ENCODE measurements around the gene CDCP2.

Gene CDCP2

DNA sequence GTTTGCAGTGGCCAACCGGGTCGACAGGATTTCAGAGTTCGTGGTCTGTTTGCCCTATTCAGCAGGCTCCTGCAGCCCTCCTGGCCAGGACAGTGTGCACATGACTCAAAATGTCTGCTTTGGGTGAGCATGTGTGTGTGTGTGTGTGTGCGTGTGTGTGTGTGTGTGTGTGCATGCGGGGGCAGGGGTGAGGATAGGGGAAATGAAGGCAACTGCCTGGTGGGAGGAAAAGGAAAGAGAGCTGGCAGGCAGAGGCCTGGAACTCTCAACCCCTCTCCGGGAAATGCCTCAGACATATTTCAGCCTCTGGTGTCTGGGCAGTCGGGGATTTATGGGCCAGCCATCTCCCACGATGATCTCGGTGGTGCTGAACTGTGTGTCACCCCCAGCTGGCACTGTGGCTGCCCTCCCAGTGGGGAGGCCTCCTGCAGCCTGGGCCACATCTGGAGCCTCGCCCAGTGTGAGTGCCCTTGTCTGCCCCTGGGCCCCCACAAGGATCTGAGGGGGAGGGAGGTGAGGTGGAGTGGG is 15.2 kb downstream of the CDCP2 start:
- DNase-seq (ENCODE audit: low spot score) (no peak), FAIRE-seq (peak; percentile 44)

GRCh38 chr1:54136963-54137533 is 15.8 kb downstream of the CDCP2 start:
- FAIRE-seq = no peak
- no peak for DNase-seq (ENCODE audit: low spot score)

GRCh38 chr1:54136269-54136896 is 16.4 kb downstream of the CDCP2 start:
- no peak for DNase-seq (ENCODE audit: low spot score)
- no peak for FAIRE-seq

GRCh38 chr1:54135436-54136120 is 17.2 kb downstream of the CDCP2 start:
- no peak for FAIRE-seq
- no peak for DNase-seq (ENCODE audit: low spot score)

DNA sequence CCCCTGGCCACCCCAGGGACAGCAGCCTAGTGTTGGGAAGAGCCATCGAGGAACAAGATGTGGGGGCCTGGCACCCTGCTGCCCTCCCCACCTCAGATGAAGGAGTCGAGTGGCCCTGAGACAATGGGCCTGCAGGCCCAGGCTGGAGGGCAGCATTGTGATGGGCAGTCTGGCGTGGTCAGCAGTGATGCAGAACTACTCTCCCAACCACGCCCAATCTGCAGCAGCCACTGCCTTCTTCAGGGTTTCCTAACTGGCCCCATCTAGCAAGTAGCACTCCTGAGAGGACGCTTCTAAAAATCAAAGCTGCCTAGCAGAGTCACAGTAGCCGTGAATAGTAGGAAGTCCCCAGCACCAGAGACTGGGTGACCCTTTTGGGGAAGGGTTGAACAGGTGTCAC is 18.5 kb downstream of the CDCP2 start:
- DNase-seq (ENCODE audit: low spot score) (no peak), FAIRE-seq (no peak)

DNA sequence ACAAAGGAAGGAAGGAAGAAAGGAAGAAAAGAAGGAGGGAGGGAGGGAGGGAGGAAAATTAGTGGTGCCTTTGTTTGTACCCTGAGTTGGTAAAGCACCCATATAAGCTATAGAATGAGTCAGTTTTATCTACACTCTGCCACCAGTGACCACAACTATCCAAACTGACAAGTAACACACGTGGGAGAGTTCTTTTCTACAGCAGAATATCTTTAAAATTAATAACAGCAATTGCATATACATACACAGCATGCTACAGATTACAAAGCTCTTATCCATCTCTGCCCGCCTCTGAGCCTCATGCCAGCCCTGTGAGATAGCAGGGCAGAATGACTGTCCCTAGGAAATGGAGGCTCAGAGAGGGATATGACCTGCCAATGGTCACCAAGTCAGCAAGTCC is 20.3 kb downstream of the CDCP2 start:
- DNase-seq (ENCODE audit: low spot score) = no peak
- no peak for FAIRE-seq

DNA sequence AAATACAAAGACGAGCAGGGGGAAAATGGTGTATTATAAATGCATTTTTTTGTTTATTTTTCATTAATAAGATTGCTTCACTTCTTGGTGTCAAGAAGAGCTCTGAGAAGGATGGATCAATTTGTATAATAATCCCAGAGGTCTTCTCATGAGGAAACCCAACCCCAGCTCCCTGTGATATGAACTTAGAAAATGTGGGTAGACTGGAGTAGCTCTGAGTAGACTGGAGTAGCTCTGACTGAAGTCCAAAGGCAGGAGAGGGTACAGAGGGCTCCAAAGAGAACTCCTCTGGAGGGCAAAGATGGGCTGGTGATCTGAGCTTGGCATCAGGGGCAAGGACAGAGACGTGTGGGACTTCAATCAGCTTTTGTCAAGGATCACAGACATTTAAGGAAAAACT is 21.4 kb downstream of the CDCP2 start:
- DNase-seq (ENCODE audit: low spot score) (no peak), FAIRE-seq (no peak)

- FAIRE-seq (no peak), DNase-seq (ENCODE audit: low spot score) (no peak)
These were observed 22.9 kb downstream of the CDCP2 start for GRCh38 chr1:54129858-54130257.

GRCh38 chr1:54127594-54128300 is 25.1 kb downstream of the CDCP2 start:
- DNase-seq (ENCODE audit: low spot score) (no peak), FAIRE-seq (no peak)

DNA sequence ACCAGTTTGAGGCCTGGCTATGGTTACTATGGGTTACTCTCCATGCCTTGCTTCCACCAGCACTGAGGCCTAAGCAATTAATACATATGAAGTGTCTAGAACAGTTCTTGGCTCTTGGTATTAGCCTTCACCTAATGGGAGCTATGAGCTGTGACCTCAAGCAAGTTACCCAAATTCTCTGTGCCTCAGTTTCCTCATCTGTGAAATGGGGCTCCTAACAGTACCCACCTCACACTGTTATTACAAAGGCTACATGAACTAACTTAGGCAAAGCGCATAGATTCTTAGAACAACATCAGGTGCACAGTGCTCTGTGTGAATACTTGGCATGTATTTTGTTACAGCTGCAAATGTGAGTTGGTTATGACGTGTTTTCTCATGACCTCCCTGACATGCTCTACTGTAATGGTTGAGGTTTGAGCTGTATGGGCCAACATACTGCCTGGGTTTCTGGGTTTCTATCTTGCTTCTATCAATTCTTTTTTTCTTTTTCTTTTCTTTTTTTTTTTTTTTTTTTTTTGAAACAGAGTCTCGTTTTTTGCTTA is 26.5 kb downstream of the CDCP2 start:
- DNase-seq (ENCODE audit: low spot score) = no peak
- FAIRE-seq = no peak

DNA sequence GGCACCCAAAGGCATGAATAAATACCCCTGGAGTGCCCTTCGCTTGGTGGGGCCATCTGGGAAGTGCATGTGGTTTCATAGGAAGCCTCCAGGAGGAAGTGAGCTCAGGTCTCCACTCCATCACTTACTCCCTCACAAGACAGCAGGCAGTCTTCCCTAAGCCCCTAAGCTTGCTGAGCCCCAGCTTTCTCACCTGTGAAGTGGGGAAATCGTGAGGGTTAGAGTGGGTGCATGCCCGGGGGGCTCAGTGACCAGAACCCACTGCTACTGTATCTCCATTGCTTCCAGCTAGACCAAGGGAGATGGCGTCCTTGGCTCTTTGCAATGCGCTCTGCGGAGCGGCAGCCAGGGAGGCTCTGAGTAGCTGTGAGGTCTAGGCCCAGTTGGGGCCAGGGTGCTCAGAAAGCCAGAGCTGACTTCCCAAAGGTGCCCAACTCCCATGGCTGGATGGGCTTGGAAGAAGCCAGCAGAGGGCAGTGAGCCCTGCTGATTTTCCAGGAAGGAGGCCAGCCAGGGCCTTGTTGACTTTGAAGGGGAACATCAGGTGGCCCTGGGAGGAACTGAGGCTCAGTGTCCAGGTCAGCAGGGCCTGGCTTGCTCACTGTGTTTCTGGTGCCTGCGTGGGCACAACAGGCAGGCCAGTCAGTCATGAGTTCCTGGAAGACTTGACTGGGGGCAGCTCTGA is 27.3 kb downstream of the CDCP2 start:
- no peak for FAIRE-seq
- DNase-seq (ENCODE audit: low spot score) = no peak

DNA sequence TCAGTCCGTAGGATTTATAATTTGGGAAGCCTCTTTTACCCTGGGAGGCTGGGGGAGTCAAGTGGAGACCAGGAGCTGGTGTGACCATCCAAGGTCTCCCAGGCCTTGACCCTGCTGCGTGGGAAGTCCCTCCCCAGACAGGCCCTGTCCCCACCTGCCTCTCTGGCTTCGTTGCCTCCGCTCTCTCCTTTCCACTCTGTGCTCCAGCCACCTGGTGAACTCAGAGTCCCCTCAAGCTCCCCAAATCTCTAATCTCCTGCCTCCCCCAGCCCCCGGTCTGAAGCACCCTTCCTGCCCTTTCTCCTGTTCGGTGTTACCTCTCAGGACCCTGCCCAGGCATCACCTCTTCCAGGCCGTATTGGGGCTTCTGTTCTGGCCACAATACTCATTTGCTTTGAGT is 27.9 kb downstream of the CDCP2 start:
- DNase-seq (ENCODE audit: low spot score) = no peak
- FAIRE-seq = no peak

- FAIRE-seq (no peak), DNase-seq (ENCODE audit: low spot score) (no peak)
These were observed 28.3 kb downstream of the CDCP2 start for GRCh38 chr1:54124472-54124871.

DNA sequence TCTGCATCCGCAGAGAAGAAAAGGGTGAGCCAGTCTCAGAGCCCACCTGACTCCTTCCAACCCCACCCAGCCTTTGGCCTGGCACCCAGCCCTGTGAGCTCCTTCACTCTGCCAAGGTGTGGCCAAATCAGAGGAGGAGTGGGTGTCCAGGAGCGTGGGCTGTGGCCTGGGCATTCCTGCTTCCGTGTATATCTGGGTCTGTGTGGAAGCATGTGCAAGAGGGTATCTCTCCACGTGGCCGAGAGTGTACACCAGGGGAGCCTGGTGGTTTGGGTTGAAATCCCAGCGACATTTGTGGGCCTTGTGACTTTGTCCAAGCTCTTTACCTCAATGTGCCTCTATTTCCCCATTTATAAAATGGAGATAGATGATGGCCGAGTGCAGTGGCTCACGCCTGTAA is 29.8 kb downstream of the CDCP2 start:
- FAIRE-seq (no peak), DNase-seq (ENCODE audit: low spot score) (no peak)

DNA sequence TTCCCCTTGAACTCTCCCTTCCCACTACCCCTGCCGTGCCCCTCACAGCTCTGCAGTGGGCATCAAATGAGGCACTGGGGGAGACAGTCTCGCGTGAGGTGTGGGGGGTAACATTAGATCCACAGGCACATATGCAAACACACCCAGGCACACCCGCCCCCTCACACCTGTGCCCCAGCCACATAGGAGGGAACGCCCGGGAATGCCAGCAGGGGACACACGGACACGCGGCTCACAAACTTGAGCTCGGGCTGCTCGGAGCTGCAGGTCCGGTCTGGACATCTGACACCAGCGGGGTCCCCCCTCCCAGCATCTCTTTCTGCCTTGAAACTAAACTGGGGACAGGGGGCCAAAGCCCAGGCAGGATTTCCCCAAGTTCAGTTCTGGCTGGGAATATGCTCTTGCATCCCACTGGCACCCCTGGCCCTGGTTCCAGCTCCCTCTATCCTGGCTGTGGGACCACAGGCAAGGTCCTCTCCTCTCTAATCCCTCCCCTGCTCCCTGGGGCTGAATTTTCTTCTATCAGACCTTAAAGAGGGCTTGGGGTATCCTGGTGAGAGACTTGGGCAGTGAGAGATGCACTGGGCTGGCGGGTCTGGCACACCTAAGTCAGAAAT is 30.6 kb downstream of the CDCP2 start:
- FAIRE-seq (peak; percentile 62), DNase-seq (ENCODE audit: low spot score) (no peak)

- peak; percentile 37 for FAIRE-seq
These were observed 31.2 kb downstream of the CDCP2 start for GRCh38 chr1:54121482-54122134.

GRCh38 chr1:54120698-54121481 is 31.9 kb downstream of the CDCP2 start:
- no peak for DNase-seq (ENCODE audit: low spot score)

More at GRCh38 chr1:54121482-54122134, 31.2 kb downstream of the CDCP2 start:
- peak; percentile 88 for DNase-seq (ENCODE audit: low spot score)

GRCh38 chr1:54120018-54120697 is 32.6 kb downstream of the CDCP2 start:
- FAIRE-seq = peak; percentile 99
- no peak for DNase-seq (ENCODE audit: low spot score)

More at GRCh38 chr1:54120698-54121481, 31.9 kb downstream of the CDCP2 start:
- FAIRE-seq = no peak

DNA sequence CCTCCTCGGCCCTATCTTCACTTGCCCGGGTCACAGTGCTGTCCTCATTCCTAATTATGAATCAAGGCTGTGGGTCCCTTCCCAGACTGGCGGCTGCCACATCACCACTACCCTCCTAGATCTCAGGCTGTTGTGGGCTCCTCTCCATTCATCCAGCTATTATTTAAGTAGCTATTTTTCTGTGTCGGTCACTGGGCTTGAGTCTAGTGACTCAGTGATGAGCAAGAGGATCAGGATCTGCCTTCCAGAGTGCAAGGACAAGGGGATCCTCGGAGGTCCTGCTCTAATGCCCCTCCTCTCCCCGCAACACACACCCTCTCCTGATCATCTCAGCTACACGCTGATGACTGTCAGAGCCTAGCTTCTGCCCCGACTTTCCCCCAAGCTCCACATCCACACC is 34.1 kb downstream of the CDCP2 start:
- no peak for FAIRE-seq
- DNase-seq (ENCODE audit: low spot score) = peak; percentile 57
